ENCODE measurements around the gene FAM210A.

GRCh38 chr18:13756261-13756660, 29.9 kb upstream of the FAM210A start:
- TF ChIP-seq CTCF (conservative IDR thresholded peaks at IDR 0.05; ENCODE audit: low read depth, low read length): no peak
- TF ChIP-seq EZH2phosphoT487 (IDR thresholded peaks at IDR 0.05; ENCODE audit: borderline replicate concordance, low read length): no peak
- TF ChIP-seq EZH2 (IDR thresholded peaks at IDR 0.05; ENCODE audit: low read length, unreplicated experiment): no peak
